ENCODE measurements around the gene ZNF805.
"Not testable (repeated sequence)": the region's sequence is repeated elsewhere in the genome, so short reads cannot be mapped to it uniquely, and the experiment has no call there.

ZNF805 gene

DNA sequence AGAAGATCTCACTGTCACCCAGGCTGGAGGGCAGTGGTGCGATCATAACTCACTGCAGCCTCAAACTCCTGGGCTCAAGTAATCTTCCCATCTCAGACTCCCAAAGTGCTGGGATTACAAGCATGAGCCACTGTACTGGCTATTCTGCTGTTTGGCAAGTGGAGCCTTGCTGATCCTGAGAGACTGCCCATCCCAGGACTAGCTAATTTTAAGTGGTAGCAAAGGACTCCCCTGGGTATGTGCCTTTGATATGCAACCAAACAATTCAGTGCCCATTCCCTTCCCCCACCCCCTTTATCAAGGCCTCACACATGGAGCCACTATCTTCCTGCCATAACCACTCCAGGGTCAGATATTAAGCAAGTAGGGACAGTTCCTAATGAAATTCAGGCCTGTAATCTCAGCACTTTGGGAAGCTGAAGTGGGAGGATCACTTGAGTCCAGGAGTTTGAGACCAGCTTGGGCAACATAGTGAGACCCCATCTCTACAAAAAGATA lies 22.9 kb downstream of the ZNF805 start:
- no peak overlapping the region for H3K9ac ChIP-seq (ENCODE audit: low read depth in 1 of 2, low read length in 2 of 2)
- no peak overlapping the region for H3K4me3 ChIP-seq (ENCODE audit: low read depth in 1 of 2, low read length in 2 of 2)
- peaks cover 0 to 6% of the 10 kb centered on the region in 2 donors for H3K9me3 ChIP-seq (ENCODE audit: control insufficient read depth in 1 of 2, low read length in 2 of 2)
- peaks cover 0 to 10% of the 10 kb centered on the region in 2 donors for H3K36me3 ChIP-seq (ENCODE audit: control insufficient read depth in 1 of 2, insufficient read depth in 2 of 2, low read length in 2 of 2)
- H3K27ac ChIP-seq (ENCODE audit: low read depth, low read length), result no peak overlapping the region
- no peaks in the 10 kb centered on the region for H3K27me3 ChIP-seq (ENCODE audit: control insufficient read depth in 1 of 2, insufficient read depth in 2 of 2, low read length in 2 of 2)
- no peaks in the 10 kb centered on the region for H3K4me1 ChIP-seq (ENCODE audit: control insufficient read depth in 1 of 2, insufficient read depth in 2 of 2, low read length in 2 of 2)

DNA sequence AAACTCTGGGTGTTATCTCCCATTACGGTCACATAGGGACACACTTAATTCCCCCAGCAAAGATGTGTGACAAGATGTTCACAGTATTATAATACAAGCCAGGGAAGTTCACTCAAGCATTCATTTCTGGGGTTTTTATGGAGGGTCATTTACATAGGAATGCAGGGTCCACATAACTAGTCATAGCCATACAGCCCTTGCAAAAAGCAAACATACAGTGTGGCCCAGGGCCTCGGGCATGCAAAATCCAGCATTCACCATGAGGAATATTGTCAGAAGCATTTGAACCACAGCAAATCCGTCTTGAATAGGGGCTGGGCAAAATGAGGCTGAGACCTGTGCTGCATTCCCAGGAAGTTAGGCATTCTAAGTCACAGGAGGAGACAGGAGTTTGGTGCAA lies 26.9 kb downstream of the ZNF805 start:
- Histone ChIP-seq H3K4me1 (ENCODE audit: control insufficient read depth in 1 of 2, insufficient read depth in 2 of 2, low read length in 2 of 2) (no peaks in the 10 kb centered on the region), H3K9ac (ENCODE audit: low read depth in 1 of 2, low read length in 2 of 2) (no peak overlapping the region), H3K27me3 (ENCODE audit: control insufficient read depth in 1 of 2, insufficient read depth in 2 of 2, low read length in 2 of 2) (no peaks in the 10 kb centered on the region), H3K27ac (ENCODE audit: low read depth, low read length) (no peak overlapping the region), H3K9me3 (ENCODE audit: control insufficient read depth in 1 of 2, low read length in 2 of 2) (no peaks in the 10 kb centered on the region), H3K4me3 (ENCODE audit: low read depth in 1 of 2, low read length in 2 of 2) (no peak overlapping the region), H3K36me3 (ENCODE audit: control insufficient read depth in 1 of 2, insufficient read depth in 2 of 2, low read length in 2 of 2) (no peaks in the 10 kb centered on the region)

DNA sequence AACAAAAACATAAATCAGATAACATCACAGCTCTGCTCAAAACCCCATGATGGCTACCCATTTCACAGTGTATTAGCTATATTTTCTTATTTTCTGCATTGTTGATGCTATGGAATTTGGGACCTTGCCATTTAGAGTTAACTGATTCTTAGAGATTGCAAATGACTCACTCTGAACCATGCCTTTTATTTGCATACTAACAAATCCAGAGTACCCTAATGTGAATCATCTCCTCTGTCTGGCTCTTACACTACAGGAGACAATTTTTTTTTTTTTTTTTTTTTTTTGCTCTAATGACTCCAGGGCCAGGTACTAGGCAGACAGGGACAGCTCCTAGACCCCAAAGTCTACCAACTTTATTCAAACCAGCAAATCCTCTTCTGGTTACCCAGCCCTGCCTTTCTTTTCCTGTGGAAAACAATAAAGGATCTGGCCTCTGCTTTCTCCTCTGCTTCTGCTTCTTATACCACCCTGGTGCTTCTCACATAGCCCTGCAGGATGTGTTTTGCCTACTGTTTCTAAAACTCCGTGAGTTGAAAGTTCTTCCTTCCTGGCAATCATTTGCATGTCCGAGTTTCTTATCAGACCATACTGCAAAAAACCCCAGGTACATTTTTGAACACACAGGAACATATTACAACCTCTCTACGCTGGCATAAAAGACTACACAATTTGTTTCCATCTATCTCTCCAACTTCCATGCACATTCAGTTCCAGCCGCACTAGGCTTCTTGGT lies 29.3 kb downstream of the ZNF805 start:
- Histone ChIP-seq H3K4me1 (ENCODE audit: control insufficient read depth in 1 of 2, insufficient read depth in 2 of 2, low read length in 2 of 2) (no peaks in the 10 kb centered on the region), H3K36me3 (ENCODE audit: control insufficient read depth in 1 of 2, insufficient read depth in 2 of 2, low read length in 2 of 2) (peaks cover 0 to 3% of the 10 kb centered on the region in 2 donors), H3K9ac (ENCODE audit: low read depth in 1 of 2, low read length in 2 of 2) (no peak overlapping the region), H3K9me3 (ENCODE audit: control insufficient read depth in 1 of 2, low read length in 2 of 2) (no peaks in the 10 kb centered on the region), H3K27ac (ENCODE audit: low read depth, low read length) (no peak overlapping the region), H3K4me3 (ENCODE audit: low read depth in 1 of 2, low read length in 2 of 2) (no peak overlapping the region), H3K27me3 (ENCODE audit: control insufficient read depth in 1 of 2, insufficient read depth in 2 of 2, low read length in 2 of 2) (no peaks in the 10 kb centered on the region)

DNA sequence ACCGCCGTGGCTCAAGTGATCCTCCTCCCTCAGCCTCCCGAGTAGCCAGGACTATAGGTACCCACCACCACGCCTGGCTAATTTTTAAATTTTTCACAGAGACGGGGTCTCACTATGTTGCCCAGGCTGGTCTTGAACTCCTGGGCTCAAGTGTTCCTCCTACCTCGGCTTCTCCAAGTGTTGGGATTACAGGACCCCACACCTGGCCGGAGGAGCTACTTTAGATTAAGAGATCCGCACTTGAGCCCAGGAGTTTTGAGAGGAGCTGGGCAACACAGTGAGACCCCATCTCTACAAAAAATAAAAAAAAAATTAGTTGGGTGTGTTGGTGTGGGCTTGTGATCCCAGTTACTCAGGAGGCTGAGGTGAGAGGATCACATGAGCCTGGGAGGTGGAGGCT lies 30.8 kb downstream of the ZNF805 start:
- Histone ChIP-seq H3K9me3 (ENCODE audit: control insufficient read depth in 1 of 2, low read length in 2 of 2) (no peaks in the 10 kb centered on the region), H3K36me3 (ENCODE audit: control insufficient read depth in 1 of 2, insufficient read depth in 2 of 2, low read length in 2 of 2) (peaks cover 0 to 5% of the 10 kb centered on the region in 2 donors), H3K4me1 (ENCODE audit: control insufficient read depth in 1 of 2, insufficient read depth in 2 of 2, low read length in 2 of 2) (no peaks in the 10 kb centered on the region), H3K27ac (ENCODE audit: low read depth, low read length) (no peak overlapping the region), H3K4me3 (ENCODE audit: low read depth in 1 of 2, low read length in 2 of 2) (no peak overlapping the region), H3K9ac (ENCODE audit: low read depth in 1 of 2, low read length in 2 of 2) (no peak overlapping the region), H3K27me3 (ENCODE audit: control insufficient read depth in 1 of 2, insufficient read depth in 2 of 2, low read length in 2 of 2) (no peaks in the 10 kb centered on the region)

GRCh38 chr19:57273014-57273413 lies 32.6 kb downstream of the ZNF805 start:
- Histone ChIP-seq H3K36me3 (ENCODE audit: control insufficient read depth in 1 of 2, insufficient read depth in 2 of 2, low read length in 2 of 2) (peaks cover 0 to 5% of the 10 kb centered on the region in 2 donors), H3K9ac (ENCODE audit: low read depth in 1 of 2, low read length in 2 of 2) (no peak overlapping the region), H3K27me3 (ENCODE audit: control insufficient read depth in 1 of 2, insufficient read depth in 2 of 2, low read length in 2 of 2) (no peaks in the 10 kb centered on the region), H3K9me3 (ENCODE audit: control insufficient read depth in 1 of 2, low read length in 2 of 2) (no peaks in the 10 kb centered on the region), H3K27ac (ENCODE audit: low read depth, low read length) (no peak overlapping the region), H3K4me3 (ENCODE audit: low read depth in 1 of 2, low read length in 2 of 2) (no peak overlapping the region), H3K4me1 (ENCODE audit: control insufficient read depth in 1 of 2, insufficient read depth in 2 of 2, low read length in 2 of 2) (no peaks in the 10 kb centered on the region)

- Histone ChIP-seq H3K27ac (ENCODE audit: low read depth, low read length) (no peak overlapping the region), H3K27me3 (ENCODE audit: control insufficient read depth in 1 of 2, insufficient read depth in 2 of 2, low read length in 2 of 2) (no peaks in the 10 kb centered on the region)
These were observed 36.0 kb downstream of the ZNF805 start for GRCh38 chr19:57276430-57276829.

DNA sequence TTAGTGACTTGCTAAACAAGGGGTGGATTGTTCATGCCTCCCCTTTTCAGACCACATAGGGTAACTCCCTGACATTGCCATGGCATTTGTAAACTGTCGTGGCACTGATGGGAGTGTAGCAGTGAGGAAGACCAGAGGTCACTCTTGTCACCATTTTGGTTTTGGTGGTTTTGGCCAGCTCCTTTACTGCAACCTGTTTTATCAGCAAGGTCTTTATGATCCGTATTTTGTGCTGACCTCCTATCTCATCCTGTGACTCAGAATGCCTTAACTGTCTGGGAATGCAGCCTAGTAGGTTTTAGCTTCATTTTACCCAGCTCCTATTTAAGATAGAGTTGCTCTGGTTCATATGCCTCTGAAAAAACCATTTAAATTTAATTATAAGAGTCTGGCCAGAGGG lies 38.0 kb downstream of the ZNF805 start:
- peaks cover 11 to 19% of the 10 kb centered on the region in 2 donors for H3K4me1 ChIP-seq (ENCODE audit: control insufficient read depth in 1 of 2, insufficient read depth in 2 of 2, low read length in 2 of 2)
- H3K9me3 ChIP-seq (ENCODE audit: control insufficient read depth in 1 of 2, low read length in 2 of 2); H3K27me3 ChIP-seq (ENCODE audit: control insufficient read depth in 1 of 2, insufficient read depth in 2 of 2, low read length in 2 of 2); H3K4me3 ChIP-seq (ENCODE audit: low read depth in 1 of 2, low read length in 2 of 2); H3K27ac ChIP-seq (ENCODE audit: low read depth, low read length); H3K36me3 ChIP-seq (ENCODE audit: control insufficient read depth in 1 of 2, insufficient read depth in 2 of 2, low read length in 2 of 2); H3K9ac ChIP-seq (ENCODE audit: low read depth in 1 of 2, low read length in 2 of 2): not testable (repeated sequence)

More at GRCh38 chr19:57276430-57276829, 36.0 kb downstream of the ZNF805 start:
- no peak overlapping the region for H3K9ac ChIP-seq (ENCODE audit: low read depth in 1 of 2, low read length in 2 of 2)
- no peaks in the 10 kb centered on the region for H3K9me3 ChIP-seq (ENCODE audit: control insufficient read depth in 1 of 2, low read length in 2 of 2)
- H3K4me1 ChIP-seq (ENCODE audit: control insufficient read depth in 1 of 2, insufficient read depth in 2 of 2, low read length in 2 of 2), result peaks cover 0 to 6% of the 10 kb centered on the region in 2 donors
- H3K36me3 ChIP-seq (ENCODE audit: control insufficient read depth in 1 of 2, insufficient read depth in 2 of 2, low read length in 2 of 2), result peaks cover 0 to 5% of the 10 kb centered on the region in 2 donors
- H3K4me3 ChIP-seq (ENCODE audit: low read depth in 1 of 2, low read length in 2 of 2), result no peak overlapping the region

DNA sequence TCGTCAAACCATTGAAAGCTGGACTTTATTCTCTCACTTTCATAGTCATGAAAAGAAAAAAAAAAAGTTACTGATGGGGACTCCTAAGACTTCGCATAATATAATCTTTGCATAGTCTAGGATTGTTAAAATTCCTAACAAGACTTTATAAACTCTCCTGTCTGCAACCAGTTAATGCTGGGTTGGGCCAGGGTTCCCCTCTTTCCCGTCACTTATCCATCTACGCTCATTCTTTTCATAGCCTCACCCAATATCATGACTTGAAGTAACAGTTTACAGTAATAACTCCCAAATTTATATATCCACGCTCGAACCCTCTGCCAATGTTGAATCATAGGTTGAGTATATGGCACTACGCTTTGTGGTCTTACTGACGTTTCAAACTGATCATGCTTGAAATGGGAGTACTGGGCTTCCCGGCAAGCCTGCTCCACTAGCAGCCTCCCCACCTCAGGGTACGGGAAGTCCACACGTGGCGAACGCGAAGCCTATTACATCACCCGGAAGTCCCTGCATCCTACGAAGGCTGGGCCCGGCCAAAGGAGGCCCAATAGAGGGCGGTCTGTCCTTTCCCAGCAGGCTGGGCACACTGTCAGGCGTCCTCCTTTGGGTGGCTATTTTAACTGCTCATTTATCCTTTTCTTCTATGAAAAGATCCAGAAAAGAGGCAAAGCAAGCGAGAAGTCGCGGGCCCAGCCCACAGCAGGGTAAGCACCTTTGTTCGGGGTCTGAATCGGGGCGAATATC lies 39.2 kb downstream of the ZNF805 start:
- Histone ChIP-seq H3K9me3 (ENCODE audit: control insufficient read depth in 1 of 2, low read length in 2 of 2) (no peaks in the 10 kb centered on the region), H3K4me3 (ENCODE audit: low read depth in 1 of 2, low read length in 2 of 2) (peak overlapping the region; percentile 97 to 99), H3K4me1 (ENCODE audit: control insufficient read depth in 1 of 2, insufficient read depth in 2 of 2, low read length in 2 of 2) (peaks cover 11 to 19% of the 10 kb centered on the region in 2 donors), H3K27ac (ENCODE audit: low read depth, low read length) (peak overlapping the region; percentile 99), H3K9ac (ENCODE audit: low read depth in 1 of 2, low read length in 2 of 2) (peak overlapping the region; percentile 98 to 99), H3K27me3 (ENCODE audit: control insufficient read depth in 1 of 2, insufficient read depth in 2 of 2, low read length in 2 of 2) (no peaks in the 10 kb centered on the region), H3K36me3 (ENCODE audit: control insufficient read depth in 1 of 2, insufficient read depth in 2 of 2, low read length in 2 of 2) (peaks cover 3 to 14% of the 10 kb centered on the region in 2 donors)

DNA sequence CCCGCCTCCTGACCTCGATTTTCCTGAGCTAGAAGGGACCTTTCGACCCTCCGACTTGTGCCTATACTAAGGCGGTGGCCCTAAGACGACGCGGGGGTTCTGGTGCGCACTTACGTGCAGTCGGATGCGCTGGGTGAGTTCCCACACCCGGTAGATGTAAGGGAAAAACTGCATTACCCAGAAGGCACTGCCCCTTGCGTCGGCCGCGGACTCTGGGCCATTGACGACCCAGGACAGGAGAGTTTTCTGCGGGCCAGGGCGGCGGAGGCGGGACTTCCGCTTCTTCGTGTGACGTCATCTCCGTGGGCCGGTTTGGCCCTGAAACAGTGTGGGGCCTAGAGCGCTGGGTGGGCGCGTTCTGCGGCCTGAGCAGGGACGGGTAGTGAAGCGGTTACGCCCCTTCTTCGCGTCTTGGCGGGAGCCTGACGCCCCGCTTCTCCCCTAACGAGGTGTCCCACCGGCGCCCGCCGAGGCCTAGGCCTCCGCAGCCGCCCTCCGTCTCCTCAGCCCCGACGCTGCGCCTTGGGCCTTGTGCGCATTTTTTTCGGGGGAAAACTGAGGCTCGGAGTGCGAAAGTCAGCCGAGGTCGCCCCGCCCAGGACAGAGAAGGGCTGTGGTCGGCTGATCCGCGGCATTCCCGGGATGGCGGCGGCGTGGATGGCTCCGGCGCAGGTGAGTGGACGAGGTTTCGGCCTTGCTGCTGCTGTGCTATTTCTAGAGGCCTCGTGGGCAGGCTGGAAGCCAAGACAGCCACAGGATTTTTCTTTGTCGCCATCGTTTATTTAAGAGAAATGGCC lies 39.9 kb downstream of the ZNF805 start, which contains the start of gene ZNF460:
ZNF460 (plus strand) TSS at position 321 of the 797 bp plus-strand sequence; CDS start at position 643, 322 bp downstream.
- no peaks in the 10 kb centered on the region for H3K27me3 ChIP-seq (ENCODE audit: control insufficient read depth in 1 of 2, insufficient read depth in 2 of 2, low read length in 2 of 2)
- H3K4me3 ChIP-seq (ENCODE audit: low read depth in 1 of 2, low read length in 2 of 2), result peak within 1 kb of the TSS; percentile 97 to 99
- peak within 1 kb of the TSS; percentile 98 to 99 for H3K9ac ChIP-seq (ENCODE audit: low read depth in 1 of 2, low read length in 2 of 2)
- peaks cover 11 to 19% of the 10 kb centered on the region in 2 donors for H3K4me1 ChIP-seq (ENCODE audit: control insufficient read depth in 1 of 2, insufficient read depth in 2 of 2, low read length in 2 of 2)
- peak within 1 kb of the TSS; percentile 99 for H3K27ac ChIP-seq (ENCODE audit: low read depth, low read length)
- no peaks in the 10 kb centered on the region for H3K9me3 ChIP-seq (ENCODE audit: control insufficient read depth in 1 of 2, low read length in 2 of 2)
- peaks cover 8 to 19% of the 10 kb centered on the region in 2 donors for H3K36me3 ChIP-seq (ENCODE audit: control insufficient read depth in 1 of 2, insufficient read depth in 2 of 2, low read length in 2 of 2)
